HUDEP-2 (cell line): ENCODE measurements around the gene MYL3.

ENCODE experiments used
- DNase-seq, 76 experiments: peaks; one replicate each; lab custom pipeline; 2025; ENCODE audit not compliant: unreplicated experiment in 76 of 76; lab: John Stamatoyannopoulos, UW

The MYL3 gene

GRCh38 chr3:46851364-46852333 lies 11.6 kb downstream of the MYL3 start:
- no peak for DNase-seq

DNA sequence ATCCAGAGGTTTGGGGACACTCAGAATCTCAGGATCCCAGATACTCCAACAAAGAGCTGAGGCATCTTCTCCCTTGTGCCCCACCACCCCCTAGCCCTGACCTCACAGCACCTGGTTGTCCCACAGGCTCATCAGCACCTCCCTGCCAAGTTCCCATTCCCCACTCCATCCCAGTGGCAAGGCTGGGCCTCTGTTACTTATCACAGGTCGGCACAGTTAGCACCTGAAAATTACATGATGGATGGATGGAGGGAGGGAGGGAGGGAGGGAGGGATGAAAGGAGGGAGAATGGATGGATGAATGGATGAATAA lies 12.8 kb downstream of the MYL3 start:
- DNase-seq, result no peak

- DNase-seq, result no peak
These were observed 13.4 kb downstream of the MYL3 start for GRCh38 chr3:46849686-46850467.

- no peak for DNase-seq
These were observed 14.1 kb downstream of the MYL3 start for GRCh38 chr3:46849045-46849631.

DNA sequence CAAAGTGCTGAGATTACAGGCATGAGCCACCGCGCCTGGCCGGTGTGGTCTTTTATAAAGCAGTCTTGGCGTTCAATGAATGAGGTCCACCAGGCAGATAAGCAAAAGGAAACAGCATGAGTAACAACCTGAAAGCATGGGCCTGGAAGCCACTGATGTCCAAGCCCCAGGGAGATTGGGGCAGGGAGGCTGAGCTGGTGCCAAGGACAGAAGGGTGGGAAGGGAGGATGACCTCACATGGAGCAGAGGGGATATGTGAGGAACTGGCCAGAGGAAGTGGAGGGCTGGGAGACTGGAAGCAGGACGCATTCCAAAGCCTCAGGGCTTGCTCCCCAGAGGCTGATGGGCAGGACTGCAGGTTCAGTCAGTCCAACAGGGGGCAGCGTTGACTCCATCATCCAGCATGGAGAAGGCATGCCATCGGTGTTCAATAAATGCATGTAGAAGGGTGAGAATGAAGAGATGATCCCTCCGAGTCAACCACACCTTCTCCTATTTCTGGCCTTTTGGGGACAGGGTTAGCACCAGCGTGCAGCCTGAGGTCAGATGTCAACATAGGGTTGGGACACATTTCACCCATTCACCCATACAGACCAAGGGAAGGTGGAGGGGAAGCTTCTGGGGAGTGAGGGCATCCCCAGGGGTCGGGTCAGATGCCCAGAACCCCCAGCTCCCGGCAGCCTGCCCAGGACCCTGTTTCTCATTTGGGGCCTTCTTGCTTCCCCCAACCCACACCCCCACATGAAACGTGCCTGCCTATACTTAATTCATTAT lies 14.8 kb downstream of the MYL3 start:
- peak in 15 of 76 experiments; percentile 3 to 26 (median 13) for DNase-seq

GRCh38 chr3:46847744-46848143 lies 15.5 kb downstream of the MYL3 start:
- DNase-seq, result no peak

DNA sequence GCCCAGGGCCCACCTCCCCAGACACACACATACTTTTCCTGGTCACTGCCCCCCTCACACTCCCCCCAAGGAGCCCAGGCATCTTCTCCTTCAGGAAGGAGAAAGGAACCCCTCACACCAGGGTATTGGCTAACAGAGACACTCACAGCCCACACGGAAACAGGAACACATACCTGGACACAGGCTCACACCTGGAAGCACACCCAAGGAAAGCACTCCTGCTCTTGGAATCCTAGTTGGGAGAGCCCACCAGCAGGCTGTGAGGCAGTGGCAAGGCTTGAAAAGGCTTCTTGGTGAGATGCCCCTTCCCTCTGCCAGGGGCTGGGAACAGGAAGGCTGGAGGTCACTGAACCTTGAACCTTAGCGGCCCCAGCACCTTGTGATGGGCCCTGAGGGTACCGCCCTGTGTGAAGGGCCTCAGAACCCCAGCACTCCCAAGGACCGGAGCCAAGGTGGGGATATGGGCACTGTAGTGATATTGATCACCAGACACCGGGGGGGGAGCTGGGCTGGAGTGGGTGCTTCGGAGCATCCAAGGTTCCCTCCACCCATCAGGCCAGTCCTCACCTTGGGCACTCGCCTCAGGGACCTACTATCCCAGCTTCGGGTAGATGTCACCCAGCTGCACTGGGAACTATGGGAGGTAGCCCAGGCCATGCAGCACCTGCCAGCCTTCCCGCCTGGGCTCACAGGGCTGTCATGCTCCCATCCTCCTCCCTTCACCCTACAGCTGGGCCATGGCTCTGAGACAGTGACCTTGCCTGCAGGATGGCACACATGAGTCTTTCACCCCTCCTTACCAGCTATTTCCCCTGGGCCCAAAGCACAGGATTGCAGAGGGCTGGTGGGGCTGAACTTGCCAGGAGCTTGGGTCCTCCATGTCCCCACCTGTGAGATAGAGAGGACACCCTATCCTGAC lies 16.4 kb downstream of the MYL3 start:
- no peak for DNase-seq

- peak in 11 of 76 experiments; percentile 2 to 37 (median 16) for DNase-seq
These were observed 17.2 kb downstream of the MYL3 start for GRCh38 chr3:46845860-46846623.

DNA sequence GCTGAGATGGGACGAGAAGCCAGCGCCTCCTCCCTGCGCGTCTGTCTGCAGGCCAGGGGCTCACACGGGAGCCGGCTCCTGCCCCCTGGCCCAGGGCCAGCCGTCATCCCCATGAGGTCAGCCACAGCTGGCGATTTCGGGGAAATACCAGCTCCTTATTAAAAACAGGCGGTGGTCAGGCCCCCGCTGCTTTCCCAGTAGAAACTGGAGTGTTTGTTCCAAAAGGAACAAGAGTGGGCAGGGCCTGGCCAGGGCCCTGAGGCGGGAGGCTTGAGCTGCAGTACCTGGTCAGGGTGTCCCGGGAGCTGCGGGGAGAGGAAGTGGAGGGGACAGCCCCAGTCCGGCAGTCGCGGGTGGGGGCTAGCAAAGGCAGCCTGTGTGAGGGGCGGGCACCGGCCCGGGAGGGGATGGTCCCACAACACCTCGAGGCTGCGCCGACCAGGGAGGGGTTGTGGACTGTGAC lies 17.8 kb downstream of the MYL3 start:
- no peak for DNase-seq

- DNase-seq, result no peak
These were observed 18.3 kb downstream of the MYL3 start for GRCh38 chr3:46844881-46845312.

- DNase-seq, result no peak
These were observed 18.8 kb downstream of the MYL3 start for GRCh38 chr3:46844397-46844796.

GRCh38 chr3:46843508-46843907 lies 19.7 kb downstream of the MYL3 start:
- no peak for DNase-seq

- no peak for DNase-seq
These were observed 22.8 kb downstream of the MYL3 start for GRCh38 chr3:46840491-46840890.

GRCh38 chr3:46838301-46838700 lies 24.9 kb downstream of the MYL3 start:
- DNase-seq, result no peak

DNA sequence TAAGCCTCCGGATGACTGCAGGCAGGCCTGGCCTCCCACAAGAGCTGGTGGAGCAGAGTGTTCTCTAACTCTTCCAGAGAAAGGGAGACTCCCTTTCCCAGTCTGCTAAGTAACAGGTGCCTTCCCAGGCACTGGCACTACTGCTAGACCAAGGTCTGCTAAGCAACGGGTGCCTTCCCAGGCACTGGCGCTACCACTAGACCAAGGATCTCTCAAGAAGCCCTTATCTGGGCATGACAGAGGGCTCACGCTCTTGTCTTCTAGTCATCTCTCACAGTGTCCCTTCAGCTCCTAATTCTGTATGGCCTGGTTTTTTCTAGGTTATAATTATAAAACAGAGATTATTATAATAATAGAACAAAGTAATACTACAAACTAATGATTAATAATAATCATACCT lies 27.8 kb downstream of the MYL3 start:
- DNase-seq, result peak in 5 of 76 experiments; percentile 5 to 17 (median 8)

DNA sequence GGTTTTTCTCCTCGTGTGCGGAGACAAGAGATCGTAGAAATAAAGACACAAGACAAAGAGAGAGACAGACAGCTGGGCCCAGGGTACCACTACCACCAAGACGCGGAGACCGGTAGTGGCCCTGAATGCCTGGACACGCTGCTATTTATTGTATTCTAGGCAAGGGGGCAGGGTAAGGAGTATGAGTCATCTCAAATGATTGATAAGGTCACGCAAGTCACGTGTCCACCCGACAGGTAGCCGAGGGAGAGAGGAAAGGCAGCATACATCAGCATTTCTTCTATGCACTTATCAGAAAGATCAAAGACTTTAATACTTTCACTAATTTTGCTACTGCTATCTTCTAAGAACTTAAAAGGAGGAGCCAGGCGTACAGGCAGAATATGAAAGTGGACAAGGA lies 28.2 kb downstream of the MYL3 start:
- DNase-seq, result no peak

GRCh38 chr3:46833346-46834300 lies 29.6 kb downstream of the MYL3 start:
- DNase-seq, result no peak

- no peak for DNase-seq
These were observed 31.4 kb downstream of the MYL3 start for GRCh38 chr3:46831841-46832240.
